Activated naive CD8-positive, alpha-beta T cell treated with anti-CD3 and anti-CD28 coated beads, Interleukin-2, amount 50 U/mL, for 16 hours (primary cell): ENCODE results near the gene ACTBL2.
"Not testable (repeated sequence)": the region's sequence is repeated elsewhere in the genome, so short reads cannot be mapped to it uniquely, and the experiment has no call there.

Experiments
- DNase-seq: peaks from one replicate; pipeline ENCODE4 v3.0.0-alpha.2; 2020; ENCODE audit warnings: low read depth, low spot score

The ACTBL2 gene

GRCh38 chr5:57482671-57483106 is at the start of gene ACTBL2:
ACTBL2 (minus strand) TSS chr5:57482811; CDS start chr5:57482707, 104 bp downstream.
- no peak for DNase-seq

DNA sequence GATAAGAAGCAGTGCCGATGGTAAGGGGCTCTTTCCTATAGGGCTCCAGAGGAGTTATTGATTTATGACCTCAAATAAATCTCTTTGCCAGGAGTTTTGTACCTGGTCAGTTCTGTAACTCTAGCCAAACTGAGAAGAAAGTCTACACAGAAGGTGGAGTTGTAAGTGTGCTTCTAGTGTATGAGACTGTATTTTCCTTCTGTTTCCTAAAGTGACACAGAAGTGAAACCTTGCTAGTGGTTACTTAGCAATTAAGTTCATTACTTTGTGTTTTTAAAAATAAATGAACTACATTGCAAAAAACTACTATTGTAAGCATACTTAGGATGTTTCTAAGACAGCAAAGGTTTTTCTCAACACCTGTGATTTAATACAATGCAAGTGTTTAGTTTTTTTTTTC is 48.7 kb upstream of the ACTBL2 start:
- DNase-seq: no peak

DNA sequence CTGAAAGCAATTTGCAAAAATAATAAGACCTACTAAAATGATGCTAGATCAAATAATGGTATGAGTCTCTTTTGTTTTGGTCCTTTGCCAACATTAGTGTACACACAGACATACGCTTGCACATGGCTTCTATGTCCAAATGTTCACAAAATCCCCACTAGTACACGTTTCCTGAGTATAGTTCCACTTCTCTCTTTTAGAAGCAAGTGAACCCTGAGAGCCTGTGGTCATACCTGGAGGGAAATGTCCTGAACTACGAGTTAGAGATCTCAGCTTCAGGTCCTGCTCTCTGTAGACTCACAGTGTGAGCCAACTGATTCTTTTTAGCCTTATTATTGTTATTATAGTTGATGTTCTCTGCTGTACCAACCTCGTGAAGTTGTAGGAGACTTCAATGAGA is 47.3 kb upstream of the ACTBL2 start:
- no peak for DNase-seq

DNA sequence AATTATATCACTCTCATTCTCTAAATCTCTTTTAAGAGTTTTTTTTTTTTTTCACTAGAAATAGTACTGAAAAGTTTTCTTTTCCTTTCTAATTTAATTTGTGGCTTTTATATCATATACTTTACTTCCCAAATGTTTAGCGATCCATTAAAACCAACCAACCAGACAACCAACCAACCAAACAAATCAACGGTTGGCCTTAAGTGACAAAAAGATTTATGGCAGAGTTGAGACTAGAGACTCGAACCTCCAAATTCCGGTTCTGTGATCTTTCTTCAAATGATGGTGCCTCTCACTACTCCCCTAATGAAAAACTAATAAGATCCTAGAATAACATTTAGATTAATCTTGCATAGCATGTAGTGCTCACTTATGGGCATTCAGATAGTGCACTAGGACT is 45.3 kb upstream of the ACTBL2 start:
- no peak for DNase-seq

DNA sequence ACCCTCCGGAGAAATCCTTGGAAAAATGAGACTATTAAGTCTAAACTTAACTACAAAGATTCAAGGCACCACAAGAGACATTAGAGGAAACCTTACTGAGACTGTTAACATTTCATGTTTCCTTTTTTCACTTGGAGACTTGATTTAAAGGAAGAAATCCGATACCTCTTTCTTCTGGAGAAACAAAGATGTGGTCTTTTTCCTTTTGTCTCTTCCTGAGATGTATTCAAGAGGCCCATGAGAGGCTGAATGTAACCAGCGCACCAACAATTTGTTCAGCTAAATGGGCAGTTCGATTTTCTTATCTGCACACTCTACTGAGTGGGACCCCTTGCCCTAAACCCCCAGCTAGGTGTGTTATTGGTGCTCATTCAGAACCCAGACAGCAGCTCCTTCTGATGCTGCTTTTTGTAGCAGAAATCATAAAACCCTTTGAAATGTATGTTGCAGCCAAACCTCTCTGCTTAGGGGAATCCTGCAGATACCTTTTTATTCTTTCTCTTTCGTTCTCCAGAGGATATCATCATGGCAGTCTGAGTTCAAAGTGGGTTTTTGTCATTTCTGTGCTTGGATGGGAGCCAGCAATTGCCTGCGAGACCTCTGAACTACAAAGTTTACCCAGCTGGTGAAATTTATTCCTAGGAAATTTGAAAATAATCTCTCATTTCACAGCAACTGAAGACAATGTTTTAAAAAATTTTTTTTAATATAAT is 41.9 kb upstream of the ACTBL2 start:
- DNase-seq: no peak

GRCh38 chr5:57522477-57522876 is 39.9 kb upstream of the ACTBL2 start:
- DNase-seq: not testable (repeated sequence)

GRCh38 chr5:57518415-57518814 is 35.8 kb upstream of the ACTBL2 start:
- not testable (repeated sequence) for DNase-seq

DNA sequence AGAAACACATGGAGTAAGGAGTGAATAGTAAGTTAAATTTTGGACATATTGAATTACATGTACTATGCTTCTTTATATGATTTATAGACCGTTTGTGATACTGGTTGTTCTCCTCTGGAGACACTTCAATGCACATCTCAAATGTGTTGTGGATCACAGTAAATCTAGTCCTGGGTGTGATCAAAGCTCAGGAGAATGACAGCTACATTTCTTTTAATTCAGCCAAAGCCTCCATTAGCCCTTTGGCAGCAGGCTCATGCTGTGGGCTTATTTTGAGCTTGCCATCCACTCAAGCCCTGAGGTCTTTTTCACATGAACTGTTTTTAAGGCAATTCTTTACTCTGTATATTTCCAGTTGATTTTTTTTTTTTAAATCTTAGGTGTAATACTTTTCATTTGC is 34.6 kb upstream of the ACTBL2 start:
- no peak for DNase-seq

GRCh38 chr5:57513785-57514184 is 31.2 kb upstream of the ACTBL2 start:
- no peak for DNase-seq

- DNase-seq: no peak
Observed at GRCh38 chr5:57511321-57511720, 28.7 kb upstream of the ACTBL2 start.

- DNase-seq: no peak
Observed at GRCh38 chr5:57509501-57510260, 27.1 kb upstream of the ACTBL2 start.

GRCh38 chr5:57508211-57508610 is 25.6 kb upstream of the ACTBL2 start:
- no peak for DNase-seq

GRCh38 chr5:57505272-57506200 is 22.9 kb upstream of the ACTBL2 start:
- no peak for DNase-seq

- DNase-seq: no peak
Observed at GRCh38 chr5:57504357-57504756, 21.7 kb upstream of the ACTBL2 start.

- DNase-seq: no peak
Observed at GRCh38 chr5:57503433-57503832, 20.8 kb upstream of the ACTBL2 start.

- DNase-seq: no peak
Observed at GRCh38 chr5:57501414-57502201, 19.0 kb upstream of the ACTBL2 start.

GRCh38 chr5:57499262-57500050 is 16.8 kb upstream of the ACTBL2 start:
- DNase-seq: no peak

DNA sequence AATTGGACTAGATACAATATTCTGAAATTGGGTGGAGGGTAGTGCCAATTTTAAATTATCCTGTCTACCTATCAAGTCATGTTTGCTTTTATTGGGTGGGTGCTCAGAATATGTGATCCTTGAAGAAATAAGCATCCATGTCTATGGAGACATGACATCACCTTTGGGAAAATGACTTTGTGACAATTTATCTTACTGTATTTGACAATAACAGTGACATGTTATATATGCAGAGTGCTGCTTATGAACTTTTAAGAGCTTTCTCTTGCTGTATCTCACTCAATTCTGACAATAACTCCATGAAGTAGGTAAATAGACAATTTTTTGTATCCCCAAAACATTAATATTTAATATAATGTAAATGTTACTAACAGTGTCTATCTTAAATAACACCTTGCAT is 15.1 kb upstream of the ACTBL2 start:
- no peak for DNase-seq

- DNase-seq: no peak
Observed at GRCh38 chr5:57495285-57496086, 12.9 kb upstream of the ACTBL2 start.
